CD4-positive, alpha-beta T cell (primary cell): ENCODE measurements around the gene BCL3. TPM values are rescaled to one million over a fixed set of nuclear protein-coding genes. Genes with fewer than 3 reads are reported as not detected.

Source experiments
- ATAC-seq: fragments of 200-7000 bp; cut with Tn5 transposase; one replicate; pipeline ENCODE4 v1.10.0; 2022; ENCODE audit warnings: mild to moderate bottlenecking; ENCODE audit not compliant: poor library complexity
- CTCF ChIA-PET: fragments of 350-600 bp; sonication (Branson Sonifier 250); formaldehyde crosslinking; loops from one replicate; lab custom pipeline; 2021; ENCODE audit warnings: antibody characterized with exemption, inconsistent platforms; lab: Charles Lee
- POLR2A ChIA-PET: fragments of 350-600 bp; sonication (Branson Sonifier 250); formaldehyde crosslinking; loops from one replicate; lab custom pipeline; 2021; ENCODE audit warnings: antibody characterized with exemption, inconsistent platforms; lab: Charles Lee
- DNase-seq, 14 experiments: peaks; one replicate each; pipeline ENCODE4 v3.0.0-alpha.2; 2013 to 2020; ENCODE audit warnings: mixed read lengths in 2 of 14
- H3K27ac ChIP-seq, 2 donors: one replicate each; pipeline versions ENCODE4 v1.5.1 to v1.7.0; 2013; ENCODE audit warnings: low read length in 2 of 2, low read depth in 1 of 2, mild to moderate bottlenecking in 1 of 2
- H3K27me3 ChIP-seq, 2 experiments: 1 replicate in 1 of 2; 2 replicates in 1 of 2; pipeline versions ENCODE4 v1.6.1 to v1.7.0; 2013; ENCODE audit warnings: low read length in 2 of 2, control low read depth in 1 of 2, mild to moderate bottlenecking in 1 of 2, moderate library complexity in 1 of 2; ENCODE audit not compliant: insufficient read depth in 2 of 2, control insufficient read depth in 1 of 2
- H3K36me3 ChIP-seq: one replicate; pipeline ENCODE4 v1.6.1; 2013; ENCODE audit warnings: low read length, control low read depth; ENCODE audit not compliant: insufficient read depth
- H3K4me1 ChIP-seq: one replicate; pipeline ENCODE4 v1.6.1; 2013; ENCODE audit warnings: low read length, control low read depth; ENCODE audit not compliant: insufficient read depth
- H3K4me3 ChIP-seq: one replicate; pipeline ENCODE4 v1.5.1; 2013; ENCODE audit warnings: mild to moderate bottlenecking, low read length, moderate library complexity
- H3K9me3 ChIP-seq, 2 experiments: 1 replicate in 1 of 2; 2 replicates in 1 of 2; pipeline versions ENCODE4 v1.6.1 to v1.7.0; 2013; ENCODE audit warnings: low read length in 2 of 2, mild to moderate bottlenecking in 2 of 2, control low read depth in 1 of 2, moderate library complexity in 1 of 2; ENCODE audit not compliant: control insufficient read depth in 1 of 2, insufficient read depth in 1 of 2
- H3K27ac Mint-ChIP-seq: one replicate; pipeline ENCODE4 v1.8.0; 2020; ENCODE audit warnings: mixed read lengths
- H3K27me3 Mint-ChIP-seq: one replicate; pipeline ENCODE4 v1.8.0; 2021; ENCODE audit warnings: mixed read lengths
- H3K36me3 Mint-ChIP-seq: one replicate; pipeline ENCODE4 v1.8.0; 2021; ENCODE audit warnings: low read depth, mixed read lengths
- H3K4me1 Mint-ChIP-seq: one replicate; pipeline ENCODE4 v1.8.0; 2021; ENCODE audit warnings: low read depth, mixed read lengths
- H3K4me3 Mint-ChIP-seq: one replicate; pipeline ENCODE4 v1.8.0; 2020; ENCODE audit warnings: mild to moderate bottlenecking, mixed read lengths
- H3K9me3 Mint-ChIP-seq: one replicate; pipeline ENCODE4 v1.8.0; 2020; ENCODE audit warnings: mixed read lengths
- intact Hi-C, 2 experiments: fragments of 100-400 bp; cut with DNase I in 1 of 2; cut with micrococcal nuclease in 1 of 2; formaldehyde crosslinking; loops; one replicate each; pipeline versions ENCODE4 v1.15.1 to v1.9.0; 2023 to 2025; cut with DNase I, micrococcal nuclease
- total RNA-seq, 174 experiments: library from RNA in 2 of 174; stranded (reverse) in 2 of 174; gene quantifications; one replicate each; pipeline ENCODE4 v1.2.3 and lab custom pipeline; 2021 to 2026
- TF ChIP-seq, protein P1 (sequence below): fragments of 200-600 bp; IDR thresholded peaks from one replicate; pipeline ENCODE4 v1.8.0; 2022; ENCODE audit warnings: antibody characterized with exemption, mild to moderate bottlenecking

Gene BCL3
- total RNA-seq, 2 experiments from 2014 or later, result 90.9 to 97.1 TPM

GRCh38 chr19:44756089-44756562, 7.6 kb downstream of the BCL3 start:
- H3K36me3 ChIP-seq, result peaks cover 55% of the 10 kb centered on the region
- peak overlapping the region; percentile 2 to 46 for H3K27ac ChIP-seq
- Mint-ChIP-seq H3K4me1 (peaks cover 70% of the 10 kb centered on the region), H3K36me3 (peaks cover 66% of the 10 kb centered on the region), H3K27me3 (no peaks in the 10 kb centered on the region), H3K27ac (peak overlapping the region; percentile 99), H3K4me3 (peak overlapping the region; percentile 66), H3K9me3 (no peaks in the 10 kb centered on the region)
- intact Hi-C loops, result no loop called here
- DNase-seq, result no peak
- peaks cover 85% of the 10 kb centered on the region for H3K4me1 ChIP-seq
- no peaks in the 10 kb centered on the region for H3K27me3 ChIP-seq
- ChIA-PET POLR2A (no interaction called here), CTCF (interaction anchor here (1.3 kb wide), 1 partner anchor 32 kb away, joined by 6 read pairs; no protein-coding TSS in a partner anchor)
- no peak overlapping the region for H3K4me3 ChIP-seq
- H3K9me3 ChIP-seq, result no peaks in the 10 kb centered on the region
- TF ChIP-seq, protein P1, sequence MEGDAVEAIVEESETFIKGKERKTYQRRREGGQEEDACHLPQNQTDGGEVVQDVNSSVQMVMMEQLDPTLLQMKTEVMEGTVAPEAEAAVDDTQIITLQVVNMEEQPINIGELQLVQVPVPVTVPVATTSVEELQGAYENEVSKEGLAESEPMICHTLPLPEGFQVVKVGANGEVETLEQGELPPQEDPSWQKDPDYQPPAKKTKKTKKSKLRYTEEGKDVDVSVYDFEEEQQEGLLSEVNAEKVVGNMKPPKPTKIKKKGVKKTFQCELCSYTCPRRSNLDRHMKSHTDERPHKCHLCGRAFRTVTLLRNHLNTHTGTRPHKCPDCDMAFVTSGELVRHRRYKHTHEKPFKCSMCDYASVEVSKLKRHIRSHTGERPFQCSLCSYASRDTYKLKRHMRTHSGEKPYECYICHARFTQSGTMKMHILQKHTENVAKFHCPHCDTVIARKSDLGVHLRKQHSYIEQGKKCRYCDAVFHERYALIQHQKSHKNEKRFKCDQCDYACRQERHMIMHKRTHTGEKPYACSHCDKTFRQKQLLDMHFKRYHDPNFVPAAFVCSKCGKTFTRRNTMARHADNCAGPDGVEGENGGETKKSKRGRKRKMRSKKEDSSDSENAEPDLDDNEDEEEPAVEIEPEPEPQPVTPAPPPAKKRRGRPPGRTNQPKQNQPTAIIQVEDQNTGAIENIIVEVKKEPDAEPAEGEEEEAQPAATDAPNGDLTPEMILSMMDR, result no peak
- ATAC-seq, result no peak

DNA sequence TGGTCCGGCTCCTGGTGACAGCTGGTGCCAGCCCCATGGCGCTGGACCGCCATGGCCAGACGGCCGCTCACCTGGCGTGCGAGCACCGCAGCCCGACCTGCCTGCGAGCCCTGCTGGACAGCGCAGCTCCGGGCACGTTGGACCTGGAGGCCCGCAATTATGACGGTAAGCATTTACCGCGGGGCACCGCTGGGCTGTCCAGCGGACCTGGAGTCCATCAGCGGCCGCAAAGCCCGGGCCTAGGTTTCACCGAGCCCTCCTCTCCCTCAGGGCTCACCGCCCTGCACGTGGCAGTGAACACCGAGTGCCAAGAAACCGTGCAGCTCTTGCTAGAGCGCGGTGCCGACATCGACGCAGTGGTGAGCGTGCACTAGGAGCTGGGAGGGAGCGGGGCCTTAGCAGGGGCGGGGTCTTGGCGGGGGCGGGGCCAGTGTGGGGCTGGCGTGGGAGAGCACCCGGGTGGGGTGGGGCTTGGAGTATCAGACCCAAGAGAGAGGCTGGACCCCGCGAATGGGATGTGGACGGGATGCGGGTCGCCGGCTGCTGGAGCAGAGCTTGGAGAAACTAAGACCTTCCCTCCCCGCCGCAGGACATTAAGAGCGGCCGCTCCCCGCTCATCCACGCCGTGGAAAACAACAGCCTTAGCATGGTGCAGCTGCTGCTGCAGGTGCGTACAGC, 8.7 kb downstream of the BCL3 start:
- ChIA-PET POLR2A (no interaction called here), CTCF (interaction anchor here (0.6 to 2.0 kb wide), 2 partner anchors 13 to 36 kb away, joined by 3 to 11 read pairs; no protein-coding TSS in a partner anchor)
- Histone ChIP-seq H3K4me1 (peaks cover 78% of the 10 kb centered on the region), H3K36me3 (peaks cover 49% of the 10 kb centered on the region), H3K27me3 (no peaks in the 10 kb centered on the region), H3K9me3 (no peaks in the 10 kb centered on the region), H3K4me3 (no peak overlapping the region), H3K27ac (no peak overlapping the region)
- H3K27me3 Mint-ChIP-seq, result no peaks in the 10 kb centered on the region
- peaks cover 63% of the 10 kb centered on the region for H3K4me1 Mint-ChIP-seq
- peaks cover 62% of the 10 kb centered on the region for H3K36me3 Mint-ChIP-seq
- no peaks in the 10 kb centered on the region for H3K9me3 Mint-ChIP-seq
- TF ChIP-seq, protein P1, result no peak
- H3K4me3 Mint-ChIP-seq, result no peak overlapping the region
- H3K27ac Mint-ChIP-seq, result no peak overlapping the region
- intact Hi-C loops, result no loop called here
- ATAC-seq, result no peak
- no peak for DNase-seq

DNA sequence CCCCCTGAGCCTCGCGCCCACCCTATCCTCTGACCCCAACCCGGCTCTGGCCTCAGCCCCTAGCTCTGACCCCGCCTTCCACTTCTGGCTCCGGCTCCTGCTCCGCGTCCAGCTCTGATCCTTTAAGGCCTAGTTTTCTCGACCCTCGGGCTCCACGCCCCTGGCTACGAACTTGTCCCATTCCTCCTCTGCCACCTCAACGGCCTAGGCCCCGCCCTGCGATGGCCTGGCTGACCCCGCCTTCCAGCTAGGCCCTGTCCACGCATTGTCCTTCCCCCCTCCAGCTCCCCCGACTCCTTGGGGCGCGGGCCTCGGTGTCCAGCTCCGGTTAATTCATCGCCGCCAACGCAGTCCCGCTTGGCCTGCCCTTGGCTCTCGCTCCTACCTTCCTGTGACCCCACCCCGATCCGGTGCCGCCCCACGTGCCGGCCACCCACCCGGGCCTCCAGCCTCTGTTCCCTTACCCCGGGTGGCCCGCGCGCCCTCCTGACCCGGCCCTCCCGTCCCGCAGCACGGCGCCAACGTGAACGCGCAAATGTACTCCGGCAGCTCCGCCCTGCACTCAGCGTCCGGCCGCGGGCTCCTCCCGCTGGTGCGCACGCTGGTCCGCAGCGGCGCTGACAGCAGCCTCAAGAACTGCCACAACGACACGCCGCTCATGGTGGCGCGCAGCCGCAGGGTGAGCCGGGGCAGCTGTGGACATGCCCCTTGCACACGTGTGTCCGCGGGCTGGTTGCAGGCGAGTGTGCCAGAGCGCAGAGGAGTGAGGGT, 9.4 kb downstream of the BCL3 start:
- Histone ChIP-seq H3K4me3 (no peak overlapping the region), H3K36me3 (peaks cover 46% of the 10 kb centered on the region), H3K4me1 (peaks cover 70% of the 10 kb centered on the region), H3K27ac (no peak overlapping the region), H3K27me3 (no peaks in the 10 kb centered on the region), H3K9me3 (no peaks in the 10 kb centered on the region)
- no peaks in the 10 kb centered on the region for H3K27me3 Mint-ChIP-seq
- peak overlapping the region; percentile 58 for H3K27ac Mint-ChIP-seq
- TF ChIP-seq, protein P1, result no peak
- peaks cover 57% of the 10 kb centered on the region for H3K4me1 Mint-ChIP-seq
- POLR2A ChIA-PET, result no interaction called here
- ATAC-seq (no peak), DNase-seq (no peak)
- CTCF ChIA-PET, result interaction anchor here (0.6 to 2.0 kb wide), 2 partner anchors 13 to 36 kb away, joined by 3 to 11 read pairs; no protein-coding TSS in a partner anchor
- no peaks in the 10 kb centered on the region for H3K9me3 Mint-ChIP-seq
- H3K4me3 Mint-ChIP-seq, result no peak overlapping the region
- intact Hi-C loops, result no loop called here
- peaks cover 55% of the 10 kb centered on the region for H3K36me3 Mint-ChIP-seq
